ENCODE measurements around the gene VAMP5. TPM values are rescaled to one million over a fixed set of nuclear protein-coding genes. Genes with fewer than 3 reads are reported as not detected.

The VAMP5 gene
- total and polyA plus RNA-seq, 2 of the 8 experiments (the other 6 are each of a cell fraction or from before 2014, with no cell fraction given), result 4.7 to 14.2 TPM

DNA sequence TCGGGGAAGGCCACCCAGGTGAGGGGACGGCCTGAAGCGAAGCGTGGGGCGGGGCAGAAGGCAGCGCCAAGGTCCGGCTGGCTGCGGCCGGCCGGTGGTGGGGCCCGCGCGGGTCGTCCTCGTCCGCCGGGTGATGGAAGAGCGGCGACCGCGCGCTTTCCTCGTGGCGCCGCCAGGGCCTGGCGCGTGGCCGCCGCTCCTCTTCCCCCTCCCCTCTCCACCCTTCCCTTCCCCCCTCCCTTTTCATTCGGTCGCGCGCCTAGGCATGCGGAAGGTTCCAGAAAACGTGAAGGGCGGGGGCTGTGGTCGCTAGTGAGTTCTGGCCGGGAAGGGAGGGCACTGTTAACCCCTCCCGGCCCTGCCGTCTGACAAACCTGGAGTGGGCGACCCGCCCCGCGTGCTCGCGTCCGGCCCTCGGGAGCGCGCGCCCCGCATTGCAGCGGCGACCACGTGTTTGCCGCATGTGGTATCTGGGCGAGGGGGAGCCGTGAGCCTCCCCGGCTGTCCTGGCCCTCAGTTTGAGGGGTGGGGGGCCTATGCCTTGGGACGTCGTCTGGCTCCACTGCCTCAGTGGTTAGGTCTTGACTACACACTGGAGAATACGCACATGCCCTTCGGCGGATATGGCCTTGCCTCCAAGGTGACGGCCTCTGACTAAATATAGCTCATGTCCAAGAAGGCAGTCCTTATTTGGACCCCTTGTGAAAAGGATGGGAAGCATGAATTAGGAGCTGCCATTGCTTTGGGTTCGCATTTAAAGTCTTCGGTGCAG is 44.7 kb upstream of the VAMP5 start:
- peak overlapping the region; percentile 100 for H3K4ac ChIP-seq (replicated peaks; ENCODE audit: insufficient read length, low read depth, low read length)
- peak overlapping the region; percentile 98 for H4K91ac ChIP-seq (replicated peaks; ENCODE audit: insufficient read length, low read length)
- no peak overlapping the region for H3K14ac ChIP-seq (ENCODE audit: insufficient read length)
- WGBS, 2 experiments (ENCODE audit: extremely low coverage in 1 of 2, insufficient coverage in 1 of 2, insufficient read length in 1 of 2, insufficient replicate concordance in 2 of 2, low coverage in 1 of 2, low lambda C conversion rate in 2 of 2, missing lambda C conversion rate in 1 of 2), result 1% methylated on average over 16 of the region's 67 CpGs; no CpG with 5 or more reads in 1 of the 2 experiments
- no peaks in the 10 kb centered on the region for H3K9me3 ChIP-seq (ENCODE audit: insufficient read depth in 2 of 2, low read depth in 1 of 2, low read length in 1 of 2)
- CTCF ChIA-PET (ENCODE audit: partially characterized antibody), result interaction anchor here (0.6 to 7.3 kb wide), 26 partner anchors 9 to 184 kb away, joined by 3 to 84 read pairs (median 4); partner anchors contain the start of gene SH2D6
- H2BK5ac ChIP-seq (ENCODE audit: low read depth, low read length), result peak overlapping the region; percentile 100
- peak overlapping the region; percentile 100 for H4K5ac ChIP-seq (ENCODE audit: insufficient read length, low read depth, low read length)
- H2BK20ac ChIP-seq (ENCODE audit: low read length), result no peak overlapping the region
- peak overlapping the region; percentile 100 for H3K27ac ChIP-seq (ENCODE audit: low read depth, low read length)
- peaks cover 25 to 28% of the 10 kb centered on the region in 2 experiments for H4K20me1 ChIP-seq (replicated peaks in 1 of 2; ENCODE audit: control insufficient read depth in 1 of 2, insufficient read depth in 2 of 2, low read length in 2 of 2)
- no peaks in the 10 kb centered on the region for H3K27me3 ChIP-seq (replicated peaks in 1 of 4; ENCODE audit: control insufficient read depth in 3 of 4, extremely low read depth in 1 of 4, insufficient read depth in 3 of 4, low read length in 3 of 4)
- peaks cover 26 to 49% of the 10 kb centered on the region in 2 experiments for H3K79me2 ChIP-seq (ENCODE audit: control insufficient read depth in 1 of 2, insufficient read depth in 2 of 2, low read length in 2 of 2)
- DNase-seq (ENCODE audit: low read depth in 1 of 2, low spot score in 2 of 2), result peak in 1 of 2 experiments; percentile 62
- peak overlapping the region; percentile 99 for H3K56ac ChIP-seq (replicated peaks; ENCODE audit: insufficient read length, low read depth, low read length)
- H2BK15ac ChIP-seq (ENCODE audit: low read length), result no peak overlapping the region
- H3K4me3 ChIP-seq (ENCODE audit: extremely low read depth in 1 of 4, insufficient read depth in 2 of 4, low read depth in 3 of 4, low read length in 4 of 4), result peak overlapping the region; percentile 87 to 100 (median 98)
- H2AK5ac ChIP-seq (ENCODE audit: low read depth, low read length), result peak overlapping the region; percentile 97
- peaks cover 31 to 48% (median 37%) of the 10 kb centered on the region in 4 experiments for H3K36me3 ChIP-seq (ENCODE audit: control insufficient read depth in 2 of 4, insufficient read depth in 4 of 4, low read length in 3 of 4)
- H4K8ac ChIP-seq (ENCODE audit: extremely low read depth, insufficient read depth, low read length), result peak overlapping the region; percentile 99
- H3K79me1 ChIP-seq (ENCODE audit: low read depth, low read length), result no peaks in the 10 kb centered on the region
- H2BK120ac ChIP-seq (replicated peaks; ENCODE audit: low read depth, low read length), result peak overlapping the region; percentile 81
- H3K9ac ChIP-seq (replicated peaks in 1 of 4; ENCODE audit: extremely low read depth in 1 of 4, low read depth in 3 of 4, low read length in 3 of 4), result peak overlapping the region; percentile 90 to 100 (median 100)
- peak overlapping the region; percentile 100 for H3K18ac ChIP-seq (ENCODE audit: extremely low read depth, low read length)
- no peaks in the 10 kb centered on the region; the same call in 1 of the 2 replicates for H3K23me2 ChIP-seq (ENCODE audit: low read depth, low read length)
- H3K23ac ChIP-seq (ENCODE audit: insufficient read length), result no peak overlapping the region
- POLR2A ChIA-PET (ENCODE audit: partially characterized antibody), result interaction anchor here (0.8 to 38.6 kb wide), 55 partner anchors 7 to 241 kb away, joined by 3 to 1889 read pairs (median 7); partner anchors contain the start of genes C2orf68, CAPG, ELMOD3 and GGCX
- no peak overlapping the region for H2AFZ ChIP-seq (ENCODE audit: low read length)
- peak overlapping the region; percentile 77 to 85 for H3K4me2 ChIP-seq (ENCODE audit: insufficient read depth in 1 of 2, low read depth in 2 of 2, low read length in 2 of 2)
- peak overlapping the region; percentile 95 for H2BK12ac ChIP-seq (ENCODE audit: low read depth, low read length)
- peaks cover 2 to 7% (median 5%) of the 10 kb centered on the region in 4 experiments; a peak in 4 of 7 replicates for H3K4me1 ChIP-seq (replicated peaks in 1 of 4; ENCODE audit: control insufficient read depth in 3 of 4, insufficient read depth in 4 of 4, low read length in 3 of 4)
- FAIRE-seq, result no peak
- TF ChIP-seq BACH1 (IDR thresholded peaks at IDR 0.05; ENCODE audit: low read length), result peak; percentile 70; the same call in 1 of the 2 replicates
- TF ChIP-seq ATF2 (IDR thresholded peaks at IDR 0.05; ENCODE audit: low read length), result no peak
- peak; percentile 95 for TF ChIP-seq MAX (IDR thresholded peaks at IDR 0.05)
- TF ChIP-seq TBP (IDR thresholded peaks at IDR 0.05; ENCODE audit: low read depth, low read length), result peak; percentile 13; the same call in 1 of the 2 replicates
- TF ChIP-seq TCF12 (IDR thresholded peaks at IDR 0.05; ENCODE audit: low read depth, low read length), result no peak
- TF ChIP-seq TEAD4 (IDR thresholded peaks at IDR 0.05; ENCODE audit: low read depth, low read length), result 0 out of 2 replicates have a peak, but pooled peaks have one; percentile 11
- no peak for TF ChIP-seq MAFK (IDR thresholded peaks at IDR 0.05; ENCODE audit: low read depth, low read length)
- no peak for TF ChIP-seq NRF1 (IDR thresholded peaks at IDR 0.05; ENCODE audit: low read depth, low read length)
- no peak for TF ChIP-seq CHD2 (IDR thresholded peaks at IDR 0.05; ENCODE audit: low read length)
- TF ChIP-seq SP2 (IDR thresholded peaks at IDR 0.05; ENCODE audit: low read length), result no peak

Measured in H1 (cell line).